Endodermal cell (in vitro differentiated cells): ENCODE results near the gene MAP7D3. TPM values are rescaled to one million over a fixed set of nuclear protein-coding genes. Genes with fewer than 3 reads are reported as not detected.
"Not testable (repeated sequence)": the region's sequence is repeated elsewhere in the genome, so short reads cannot be mapped to it uniquely, and the experiment has no call there.

Experiments used
- DNase-seq: peaks from one replicate; pipeline ENCODE4 v3.0.0-alpha.2; 2017
- H3K27ac ChIP-seq: 2 replicates; pipeline ENCODE4 v1.5.1; 2013; ENCODE audit warnings: mild to moderate bottlenecking, low read depth, low read length, moderate library complexity
- H3K27me3 ChIP-seq: 2 replicates; pipeline ENCODE4 v1.6.1; 2013; ENCODE audit warnings: mild to moderate bottlenecking, low read length, moderate library complexity; ENCODE audit not compliant: insufficient read depth, control insufficient read depth, poor library complexity, severe bottlenecking
- H3K36me3 ChIP-seq: 2 replicates; pipeline ENCODE4 v1.7.0; 2013; ENCODE audit warnings: mild to moderate bottlenecking, low read length, moderate library complexity; ENCODE audit not compliant: control insufficient read depth, insufficient read depth
- H3K4me1 ChIP-seq: one replicate; pipeline ENCODE4 v1.7.0; 2013; ENCODE audit warnings: low read length; ENCODE audit not compliant: control insufficient read depth, insufficient read depth
- H3K4me3 ChIP-seq: 2 replicates; pipeline ENCODE4 v1.5.1; 2013; ENCODE audit warnings: mild to moderate bottlenecking, low read length, moderate library complexity
- H3K9ac ChIP-seq: 2 replicates; pipeline ENCODE4 v1.6.1; 2013; ENCODE audit warnings: mild to moderate bottlenecking, low read length, moderate library complexity; ENCODE audit not compliant: poor library complexity, severe bottlenecking; ENCODE audit errors: extremely low read depth
- H3K9me3 ChIP-seq: 2 replicates; pipeline ENCODE4 v1.6.1; 2013; ENCODE audit warnings: mild to moderate bottlenecking, low read length, moderate library complexity; ENCODE audit not compliant: control insufficient read depth
- H3K27ac Mint-ChIP-seq: 2 replicates; pipeline ENCODE4 v1.8.0; 2020; ENCODE audit warnings: mixed read lengths
- H3K27me3 Mint-ChIP-seq: 2 replicates; pipeline ENCODE4 v1.8.0; 2021; ENCODE audit warnings: mild to moderate bottlenecking, mixed read lengths; ENCODE audit not compliant: insufficient read depth
- H3K36me3 Mint-ChIP-seq: 2 replicates; pipeline ENCODE4 v1.8.0; 2020; ENCODE audit warnings: low read depth, mixed read lengths
- H3K4me1 Mint-ChIP-seq: 2 replicates; pipeline ENCODE4 v1.8.0; 2020; ENCODE audit warnings: mixed read lengths
- H3K4me3 Mint-ChIP-seq: 2 replicates; pipeline ENCODE4 v1.8.0; 2020; ENCODE audit warnings: mild to moderate bottlenecking, moderate library complexity, mixed read lengths
- H3K9me3 Mint-ChIP-seq: 2 replicates; pipeline ENCODE4 v1.8.0; 2020; ENCODE audit warnings: mild to moderate bottlenecking, mixed read lengths
- WGBS, 2 experiments: methylation state at CpG; one replicate each; pipeline versions ENCODE4 v1.1.5 to v1.1.7; 2013; ENCODE audit warnings: missing lambda C conversion rate in 2 of 2, mixed read lengths in 1 of 2; ENCODE audit not compliant: insufficient coverage in 1 of 2, insufficient read length in 1 of 2; 5-methylcytosine and 5-hydroxymethylcytosine counted together
- total RNA-seq, 2 donors: library from RNA; stranded (reverse); fragmentation: NEBNext Ultra II Directional in 1 of 2; extraction: Animal tissue kit (Norgen Biotek cat#: 25700) in 1 of 2; gene quantifications; 2 replicates in 1 of 2; 3 replicates in 1 of 2; pipeline ENCODE4 v1.2.1, GENCODE V29; 2021
- TF ChIP-seq, protein P1 (sequence below): fragments of 200-600 bp; sonication (generic); conservative IDR thresholded peaks from 2 replicates; pipeline ENCODE4 v1.5.0; 2021; ENCODE audit warnings: antibody characterized with exemption, mild to moderate bottlenecking

MAP7D3 gene
- total RNA-seq, 2 donors from 2014 or later: 12.3 to 14.2 TPM

- Histone ChIP-seq H3K27me3 (no peaks in the 10 kb centered on the region), H3K36me3 (no peaks in the 10 kb centered on the region), H3K9ac (no peak overlapping the region), H3K9me3 (no peaks in the 10 kb centered on the region), H3K4me1 (no peaks in the 10 kb centered on the region), H3K4me3 (no peak overlapping the region), H3K27ac (no peak overlapping the region)
- Mint-ChIP-seq H3K4me1 (peaks cover 3% of the 10 kb centered on the region), H3K4me3 (no peak overlapping the region), H3K36me3 (peaks cover 20% of the 10 kb centered on the region), H3K9me3 (peaks cover 45% of the 10 kb centered on the region), H3K27ac (no peak overlapping the region), H3K27me3 (no peaks in the 10 kb centered on the region)
- no peak for DNase-seq
- TF ChIP-seq, protein P1, sequence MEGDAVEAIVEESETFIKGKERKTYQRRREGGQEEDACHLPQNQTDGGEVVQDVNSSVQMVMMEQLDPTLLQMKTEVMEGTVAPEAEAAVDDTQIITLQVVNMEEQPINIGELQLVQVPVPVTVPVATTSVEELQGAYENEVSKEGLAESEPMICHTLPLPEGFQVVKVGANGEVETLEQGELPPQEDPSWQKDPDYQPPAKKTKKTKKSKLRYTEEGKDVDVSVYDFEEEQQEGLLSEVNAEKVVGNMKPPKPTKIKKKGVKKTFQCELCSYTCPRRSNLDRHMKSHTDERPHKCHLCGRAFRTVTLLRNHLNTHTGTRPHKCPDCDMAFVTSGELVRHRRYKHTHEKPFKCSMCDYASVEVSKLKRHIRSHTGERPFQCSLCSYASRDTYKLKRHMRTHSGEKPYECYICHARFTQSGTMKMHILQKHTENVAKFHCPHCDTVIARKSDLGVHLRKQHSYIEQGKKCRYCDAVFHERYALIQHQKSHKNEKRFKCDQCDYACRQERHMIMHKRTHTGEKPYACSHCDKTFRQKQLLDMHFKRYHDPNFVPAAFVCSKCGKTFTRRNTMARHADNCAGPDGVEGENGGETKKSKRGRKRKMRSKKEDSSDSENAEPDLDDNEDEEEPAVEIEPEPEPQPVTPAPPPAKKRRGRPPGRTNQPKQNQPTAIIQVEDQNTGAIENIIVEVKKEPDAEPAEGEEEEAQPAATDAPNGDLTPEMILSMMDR: no peak
- WGBS, 2 experiments: 60% methylated on average over 1 of the region's 6 CpGs; no CpG with 5 or more reads in 1 of the 2 experiments
These were observed 5.0 kb downstream of the MAP7D3 start for GRCh38 chrX:136246201-136246600.

DNA sequence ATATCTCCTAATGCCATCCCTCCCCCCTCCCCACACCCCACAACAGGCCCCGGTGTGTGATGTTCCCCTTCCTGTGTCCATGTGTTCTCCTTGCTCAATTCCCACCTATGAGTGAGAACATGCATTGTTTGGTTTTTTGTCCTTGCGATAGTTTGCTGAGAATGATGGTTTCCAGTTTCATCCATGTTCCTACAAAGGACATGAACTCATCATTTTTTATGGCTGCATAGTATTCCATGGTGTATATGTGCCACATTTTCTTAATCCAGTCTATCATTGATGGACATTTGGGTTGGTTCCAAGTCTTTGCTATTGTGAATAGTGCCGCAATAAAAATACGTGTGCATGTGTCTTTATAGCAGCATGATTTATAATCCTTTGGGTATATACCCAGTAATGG, 13.4 kb downstream of the MAP7D3 start:
- peaks cover 37% of the 10 kb centered on the region for H3K36me3 Mint-ChIP-seq

GRCh38 chrX:136237074-136237473, 14.1 kb downstream of the MAP7D3 start:
- Histone ChIP-seq H3K4me3 (no peak overlapping the region), H3K27me3 (no peaks in the 10 kb centered on the region), H3K4me1 (no peaks in the 10 kb centered on the region), H3K9me3 (no peaks in the 10 kb centered on the region), H3K27ac (no peak overlapping the region), H3K36me3 (peaks cover 4% of the 10 kb centered on the region), H3K9ac (no peak overlapping the region)
- TF ChIP-seq, protein P1: no peak
- Mint-ChIP-seq H3K36me3 (peaks cover 30% of the 10 kb centered on the region), H3K27me3 (no peaks in the 10 kb centered on the region), H3K4me3 (no peak overlapping the region), H3K4me1 (no peaks in the 10 kb centered on the region), H3K27ac (no peak overlapping the region), H3K9me3 (peaks cover 25% of the 10 kb centered on the region)
- DNase-seq: no peak
- WGBS, 2 experiments: 87 to 100% methylated on average over 1 to 3 of the region's 3 CpGs

More for the DNA sequence above, 13.4 kb downstream of the MAP7D3 start:
- not testable (repeated sequence) for H3K4me3 ChIP-seq, H3K9me3 ChIP-seq, H3K4me1 Mint-ChIP-seq, H3K4me1 ChIP-seq, DNase-seq, H3K27ac Mint-ChIP-seq, H3K27ac ChIP-seq, H3K27me3 ChIP-seq, H3K9ac ChIP-seq, H3K27me3 Mint-ChIP-seq, H3K36me3 ChIP-seq, H3K4me3 Mint-ChIP-seq
- 100% methylated on average over 1 of the region's 4 CpGs; no CpG with 5 or more reads in 1 of the 2 experiments for WGBS, 2 experiments
- peaks cover 30% of the 10 kb centered on the region for H3K9me3 Mint-ChIP-seq

GRCh38 chrX:136228839-136229207, 22.4 kb downstream of the MAP7D3 start:
- DNase-seq: no peak
- H3K4me1 Mint-ChIP-seq: no peaks in the 10 kb centered on the region
- 100% methylated on average over 1 of the region's 3 CpGs; no CpG with 5 or more reads in 1 of the 2 experiments for WGBS, 2 experiments
- Histone ChIP-seq H3K36me3 (peaks cover 12% of the 10 kb centered on the region), H3K9ac (no peak overlapping the region), H3K4me3 (no peak overlapping the region), H3K9me3 (no peaks in the 10 kb centered on the region), H3K4me1 (no peaks in the 10 kb centered on the region), H3K27me3 (no peaks in the 10 kb centered on the region), H3K27ac (no peak overlapping the region)
- H3K36me3 Mint-ChIP-seq: peaks cover 17% of the 10 kb centered on the region
- H3K4me3 Mint-ChIP-seq: no peak overlapping the region
- H3K27me3 Mint-ChIP-seq: no peaks in the 10 kb centered on the region
- peaks cover 24% of the 10 kb centered on the region for H3K9me3 Mint-ChIP-seq
- TF ChIP-seq, protein P1: no peak
- H3K27ac Mint-ChIP-seq: no peak overlapping the region
